Measurements from ENCODE around the gene REP15.
"Not testable (repeated sequence)": the region's sequence is repeated elsewhere in the genome, so short reads cannot be mapped to it uniquely, and the experiment has no call there.

The REP15 gene

GRCh38 chr12:27703720-27704452 is 7.6 kb downstream of the REP15 start:
- DNase-seq: peak; percentile 65 to 76

GRCh38 chr12:27705263-27705662 is 9.0 kb downstream of the REP15 start:
- DNase-seq: no peak

GRCh38 chr12:27707216-27707615 is 11.0 kb downstream of the REP15 start:
- no peak for DNase-seq

- DNase-seq: no peak
Measured at GRCh38 chr12:27709212-27709931, 13.1 kb downstream of the REP15 start.

- no peak for DNase-seq
Measured at GRCh38 chr12:27709932-27710591, 13.8 kb downstream of the REP15 start.

GRCh38 chr12:27710592-27711316 is 14.5 kb downstream of the REP15 start, which contains the start of gene MRPS35:
TSS of gene MRPS35 (plus strand) at chr12:27710832. CDS start at chr12:27710844, 12 bp downstream.
- peak; percentile 86 to 88 for DNase-seq

GRCh38 chr12:27711317-27711682 is 15.1 kb downstream of the REP15 start:
- DNase-seq: peak in 1 of 2 donors; percentile 6

GRCh38 chr12:27711967-27712366 is 15.7 kb downstream of the REP15 start:
- no peak for DNase-seq

- DNase-seq: no peak
Measured at GRCh38 chr12:27723212-27723611, 27.0 kb downstream of the REP15 start.

GRCh38 chr12:27730097-27730588 is 33.9 kb downstream of the REP15 start:
- DNase-seq: no peak

GRCh38 chr12:27732281-27732680 is 36.0 kb downstream of the REP15 start:
- no peak for DNase-seq

GRCh38 chr12:27733052-27733656 is 36.9 kb downstream of the REP15 start:
- DNase-seq: peak; percentile 18 to 33

- no peak for DNase-seq
Measured at GRCh38 chr12:27733791-27734190, 37.5 kb downstream of the REP15 start.

- not testable (repeated sequence) for DNase-seq
Measured at GRCh38 chr12:27734321-27734720, 38.1 kb downstream of the REP15 start.

GRCh38 chr12:27743601-27744000 is 47.4 kb downstream of the REP15 start:
- DNase-seq: no peak

- DNase-seq: not testable (repeated sequence)
Measured at GRCh38 chr12:27745734-27746133, 49.5 kb downstream of the REP15 start.

All from activated CD4-positive, alpha-beta T cell treated with anti-CD3 and anti-CD28 coated beads for 4 hours (primary cell).